Measurements from ENCODE around the gene WTAP.

DNA sequence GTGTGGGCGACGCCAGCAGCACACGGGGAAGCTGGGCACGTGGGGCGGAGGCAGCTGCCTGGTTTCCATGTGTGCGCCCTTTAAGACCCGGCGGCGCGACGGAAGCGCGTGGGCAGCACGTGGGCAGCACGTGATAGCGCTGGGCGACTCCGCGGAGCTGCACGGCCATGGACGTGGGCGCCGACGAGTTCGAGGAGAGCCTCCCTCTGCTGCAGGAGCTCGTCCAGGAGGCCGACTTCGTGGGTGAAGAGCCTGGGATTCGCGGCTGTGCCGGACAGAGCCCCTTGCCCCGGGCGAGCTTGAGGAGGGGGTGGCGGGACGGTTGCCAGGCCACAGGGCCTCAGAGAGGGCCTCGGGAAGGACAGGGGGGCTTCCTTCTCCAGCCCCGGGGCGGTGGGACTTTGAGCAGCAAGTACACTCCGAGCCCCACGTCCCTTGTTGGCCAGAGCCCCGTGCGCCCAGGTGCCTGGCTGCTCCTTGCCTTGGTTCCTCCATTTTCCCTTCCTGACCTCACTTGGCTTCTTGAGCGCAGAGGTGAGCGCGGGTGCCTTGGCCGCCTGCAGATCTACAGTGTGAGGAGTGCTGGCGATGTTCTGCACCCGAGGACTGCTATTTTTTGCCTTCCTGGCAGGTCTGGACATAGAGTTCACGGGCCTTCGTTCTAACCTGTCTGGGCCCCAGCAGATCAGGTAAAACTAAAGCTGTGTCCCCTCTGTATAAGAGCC, 73.0 kb downstream of the WTAP start, which contains the start of gene PNLDC1:
- TF ChIP-seq TAF1 (IDR thresholded peaks at IDR 0.05; ENCODE audit: low read depth, low read length): no peak
- TF ChIP-seq SIN3A (conservative IDR thresholded peaks at IDR 0.05 in 1 of 2, IDR thresholded peaks at IDR 0.05 in 1 of 2; ENCODE audit: low read depth in 1 of 2, low read length in 2 of 2): no peak
